Measurements from ENCODE around the gene STEEP1. TPM values are rescaled to one million over a fixed set of nuclear protein-coding genes. Genes with fewer than 3 reads are reported as not detected.

STEEP1 gene
- total and polyA plus RNA-seq, 2 of the 13 experiments (the other 11 are each of a cell fraction or from before 2014, with no cell fraction given), result 7.7 to 23.1 TPM

DNA sequence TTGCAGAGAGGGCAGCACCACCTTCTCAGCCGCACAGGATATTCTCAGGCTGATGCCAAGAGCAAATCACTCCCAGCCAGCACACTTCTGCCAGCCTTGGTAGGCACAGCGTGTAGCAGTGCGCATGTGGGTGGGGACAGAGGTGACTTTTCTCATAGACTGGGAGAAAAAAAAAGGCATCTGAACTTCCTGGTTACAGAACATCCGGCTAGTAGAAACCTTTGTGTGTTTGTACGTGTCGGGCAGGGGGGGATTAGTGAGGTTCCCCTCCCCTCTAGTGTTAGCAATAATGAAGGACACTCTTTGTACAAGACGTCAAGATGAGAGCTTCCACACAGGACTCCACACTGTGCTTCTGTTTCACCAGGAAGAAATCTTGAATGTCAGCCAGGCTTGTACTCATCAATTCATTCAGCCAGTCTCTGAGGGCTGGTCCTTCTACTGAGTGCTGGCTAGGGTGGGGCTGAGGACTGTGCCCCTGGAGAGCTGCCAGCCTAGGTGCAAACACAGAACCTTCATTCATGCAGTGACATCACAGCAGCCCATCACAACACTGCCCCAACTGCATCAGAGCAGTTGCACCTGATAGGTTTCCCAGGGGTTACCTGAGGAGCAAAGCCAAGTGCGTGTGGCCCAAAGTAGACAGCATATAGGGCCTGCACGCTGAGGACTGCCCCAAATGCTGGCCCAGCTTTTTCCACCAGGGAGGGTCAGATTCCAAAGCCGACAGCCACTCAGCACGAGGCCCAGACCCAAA is 62.3 kb downstream of the STEEP1 start (continued):
- TF ChIP-seq, protein P1, sequence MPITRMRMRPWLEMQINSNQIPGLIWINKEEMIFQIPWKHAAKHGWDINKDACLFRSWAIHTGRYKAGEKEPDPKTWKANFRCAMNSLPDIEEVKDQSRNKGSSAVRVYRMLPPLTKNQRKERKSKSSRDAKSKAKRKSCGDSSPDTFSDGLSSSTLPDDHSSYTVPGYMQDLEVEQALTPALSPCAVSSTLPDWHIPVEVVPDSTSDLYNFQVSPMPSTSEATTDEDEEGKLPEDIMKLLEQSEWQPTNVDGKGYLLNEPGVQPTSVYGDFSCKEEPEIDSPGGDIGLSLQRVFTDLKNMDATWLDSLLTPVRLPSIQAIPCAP (CRISPR knock-in tag; IDR thresholded peaks at IDR 0.05; ENCODE audit: low read depth), result no peak
- TF ChIP-seq MTF2 (CRISPR knock-in tag; IDR thresholded peaks at IDR 0.05; ENCODE audit: borderline replicate concordance) (no peak), ZSCAN22 (CRISPR knock-in tag; IDR thresholded peaks at IDR 0.05) (no peak), ZNF160 (CRISPR knock-in tag; IDR thresholded peaks at IDR 0.05) (no peak), KLF16 (CRISPR knock-in tag; IDR thresholded peaks at IDR 0.05) (no peak), DMAP1 (CRISPR knock-in tag; IDR thresholded peaks at IDR 0.05) (peak; percentile 26; the same call in 1 of the 2 replicates), ZNF746 (CRISPR knock-in tag; IDR thresholded peaks at IDR 0.05) (no peak), ZNF205 (CRISPR knock-in tag; IDR thresholded peaks at IDR 0.05) (no peak), ZNF446 (CRISPR knock-in tag; IDR thresholded peaks at IDR 0.05) (no peak), FOXJ3 (CRISPR knock-in tag; IDR thresholded peaks at IDR 0.05; ENCODE audit: borderline replicate concordance) (no peak), ARNTL (CRISPR knock-in tag; IDR thresholded peaks at IDR 0.05) (no peak), HOXA9 (CRISPR knock-in tag; IDR thresholded peaks at IDR 0.05; ENCODE audit: borderline replicate concordance) (0 out of 2 replicates have a peak, but pooled peaks have one; percentile 24), ELF3 (CRISPR knock-in tag; IDR thresholded peaks at IDR 0.05) (peak; percentile 82), ZNF607 (CRISPR knock-in tag; IDR thresholded peaks at IDR 0.05; ENCODE audit: borderline replicate concordance) (no peak), PAX8 (CRISPR knock-in tag; IDR thresholded peaks at IDR 0.05; ENCODE audit: borderline replicate concordance) (no peak), SMYD3 (CRISPR knock-in tag; IDR thresholded peaks at IDR 0.05) (no peak), PITX1 (CRISPR knock-in tag; IDR thresholded peaks at IDR 0.05) (peak; percentile 52; the same call in 1 of the 2 replicates), CHD4 (IDR thresholded peaks at IDR 0.05; ENCODE audit: borderline replicate concordance, low read length) (no peak), ZFP36L2 (CRISPR knock-in tag; IDR thresholded peaks at IDR 0.05) (no peak), FOXM1 (CRISPR knock-in tag; IDR thresholded peaks at IDR 0.05) (no peak)
- TF ChIP-seq, protein P2, sequence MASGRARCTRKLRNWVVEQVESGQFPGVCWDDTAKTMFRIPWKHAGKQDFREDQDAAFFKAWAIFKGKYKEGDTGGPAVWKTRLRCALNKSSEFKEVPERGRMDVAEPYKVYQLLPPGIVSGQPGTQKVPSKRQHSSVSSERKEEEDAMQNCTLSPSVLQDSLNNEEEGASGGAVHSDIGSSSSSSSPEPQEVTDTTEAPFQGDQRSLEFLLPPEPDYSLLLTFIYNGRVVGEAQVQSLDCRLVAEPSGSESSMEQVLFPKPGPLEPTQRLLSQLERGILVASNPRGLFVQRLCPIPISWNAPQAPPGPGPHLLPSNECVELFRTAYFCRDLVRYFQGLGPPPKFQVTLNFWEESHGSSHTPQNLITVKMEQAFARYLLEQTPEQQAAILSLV (CRISPR knock-in tag; IDR thresholded peaks at IDR 0.05; ENCODE audit: borderline replicate concordance), result 0 out of 2 replicates have a peak, but pooled peaks have one; percentile 48
- TF ChIP-seq, protein P3, sequence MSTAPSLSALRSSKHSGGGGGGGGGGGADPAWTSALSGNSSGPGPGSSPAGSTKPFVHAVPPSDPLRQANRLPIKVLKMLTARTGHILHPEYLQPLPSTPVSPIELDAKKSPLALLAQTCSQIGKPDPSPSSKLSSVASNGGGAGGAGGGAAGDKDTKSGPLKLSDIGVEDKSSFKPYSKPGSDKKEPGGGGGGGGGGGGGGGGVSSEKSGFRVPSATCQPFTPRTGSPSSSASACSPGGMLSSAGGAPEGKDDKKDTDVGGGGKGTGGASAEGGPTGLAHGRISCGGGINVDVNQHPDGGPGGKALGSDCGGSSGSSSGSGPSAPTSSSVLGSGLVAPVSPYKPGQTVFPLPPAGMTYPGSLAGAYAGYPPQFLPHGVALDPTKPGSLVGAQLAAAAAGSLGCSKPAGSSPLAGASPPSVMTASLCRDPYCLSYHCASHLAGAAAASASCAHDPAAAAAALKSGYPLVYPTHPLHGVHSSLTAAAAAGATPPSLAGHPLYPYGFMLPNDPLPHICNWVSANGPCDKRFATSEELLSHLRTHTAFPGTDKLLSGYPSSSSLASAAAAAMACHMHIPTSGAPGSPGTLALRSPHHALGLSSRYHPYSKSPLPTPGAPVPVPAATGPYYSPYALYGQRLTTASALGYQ (CRISPR knock-in tag; IDR thresholded peaks at IDR 0.05), result no peak
- TF ChIP-seq, protein P4, sequence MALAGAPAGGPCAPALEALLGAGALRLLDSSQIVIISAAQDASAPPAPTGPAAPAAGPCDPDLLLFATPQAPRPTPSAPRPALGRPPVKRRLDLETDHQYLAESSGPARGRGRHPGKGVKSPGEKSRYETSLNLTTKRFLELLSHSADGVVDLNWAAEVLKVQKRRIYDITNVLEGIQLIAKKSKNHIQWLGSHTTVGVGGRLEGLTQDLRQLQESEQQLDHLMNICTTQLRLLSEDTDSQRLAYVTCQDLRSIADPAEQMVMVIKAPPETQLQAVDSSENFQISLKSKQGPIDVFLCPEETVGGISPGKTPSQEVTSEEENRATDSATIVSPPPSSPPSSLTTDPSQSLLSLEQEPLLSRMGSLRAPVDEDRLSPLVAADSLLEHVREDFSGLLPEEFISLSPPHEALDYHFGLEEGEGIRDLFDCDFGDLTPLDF (CRISPR knock-in tag; IDR thresholded peaks at IDR 0.05), result no peak
- TF ChIP-seq, protein P5, sequence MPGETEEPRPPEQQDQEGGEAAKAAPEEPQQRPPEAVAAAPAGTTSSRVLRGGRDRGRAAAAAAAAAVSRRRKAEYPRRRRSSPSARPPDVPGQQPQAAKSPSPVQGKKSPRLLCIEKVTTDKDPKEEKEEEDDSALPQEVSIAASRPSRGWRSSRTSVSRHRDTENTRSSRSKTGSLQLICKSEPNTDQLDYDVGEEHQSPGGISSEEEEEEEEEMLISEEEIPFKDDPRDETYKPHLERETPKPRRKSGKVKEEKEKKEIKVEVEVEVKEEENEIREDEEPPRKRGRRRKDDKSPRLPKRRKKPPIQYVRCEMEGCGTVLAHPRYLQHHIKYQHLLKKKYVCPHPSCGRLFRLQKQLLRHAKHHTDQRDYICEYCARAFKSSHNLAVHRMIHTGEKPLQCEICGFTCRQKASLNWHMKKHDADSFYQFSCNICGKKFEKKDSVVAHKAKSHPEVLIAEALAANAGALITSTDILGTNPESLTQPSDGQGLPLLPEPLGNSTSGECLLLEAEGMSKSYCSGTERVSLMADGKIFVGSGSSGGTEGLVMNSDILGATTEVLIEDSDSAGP (CRISPR knock-in tag; IDR thresholded peaks at IDR 0.05; ENCODE audit: borderline replicate concordance), result no peak; the same call in 1 of the 2 replicates

All from HepG2 (cell line).